ENCODE measurements around the gene PARD3.

GRCh38 chr10:34615770-34616169 lies 199.3 kb downstream of the PARD3 start:
- TF ChIP-seq CTCF (IDR thresholded peaks at IDR 0.05) (no peak), POLR2A (IDR thresholded peaks at IDR 0.05) (no peak)

All from Peyer's patch (tissue), 4 donors.